Measurements from ENCODE around the gene TIMD4.
A peak's percentile ranks its signal among the peaks of the same experiment; 100 is the strongest.

TIMD4 gene

GRCh38 chr5:156920042-156920860 is 42.8 kb downstream of the TIMD4 start:
- no peak for DNase-seq (ENCODE audit: low read depth)
- no peak overlapping the region for H3K4me3 ChIP-seq (ENCODE audit: low read depth, low read length)

GRCh38 chr5:156918311-156918845 is 44.6 kb downstream of the TIMD4 start:
- no peak for DNase-seq (ENCODE audit: low read depth)
- H3K4me3 ChIP-seq (ENCODE audit: low read depth, low read length), result no peak overlapping the region
- TF ChIP-seq MYC (IDR thresholded peaks at IDR 0.05; ENCODE audit: low read depth, low read length) (no peak), CTCF (IDR thresholded peaks at IDR 0.05; ENCODE audit: low read depth, low read length) (no peak), MAX (IDR thresholded peaks at IDR 0.05; ENCODE audit: low read depth, low read length) (no peak), POLR2A (IDR thresholded peaks at IDR 0.05; ENCODE audit: extremely low read depth, insufficient read length) (no peak)

More at GRCh38 chr5:156920042-156920860, 42.8 kb downstream of the TIMD4 start:
- TF ChIP-seq POLR2A (IDR thresholded peaks at IDR 0.05; ENCODE audit: extremely low read depth, insufficient read length) (no peak), CTCF (IDR thresholded peaks at IDR 0.05; ENCODE audit: low read depth, low read length) (no peak), MYC (IDR thresholded peaks at IDR 0.05; ENCODE audit: low read depth, low read length) (no peak), MAX (IDR thresholded peaks at IDR 0.05; ENCODE audit: low read depth, low read length) (no peak)

- no peak overlapping the region for H3K4me3 ChIP-seq (ENCODE audit: low read depth, low read length)
- TF ChIP-seq MYC (IDR thresholded peaks at IDR 0.05; ENCODE audit: low read depth, low read length), result no peak
- TF ChIP-seq POLR2A (IDR thresholded peaks at IDR 0.05; ENCODE audit: extremely low read depth, insufficient read length), result no peak
- no peak for TF ChIP-seq MAX (IDR thresholded peaks at IDR 0.05; ENCODE audit: low read depth, low read length)
- no peak for TF ChIP-seq CTCF (IDR thresholded peaks at IDR 0.05; ENCODE audit: low read depth, low read length)
- DNase-seq (ENCODE audit: low read depth), result no peak
These were observed 48.7 kb downstream of the TIMD4 start for GRCh38 chr5:156914371-156914737.

GRCh38 chr5:156913719-156914370 is 49.2 kb downstream of the TIMD4 start:
- no peak overlapping the region for H3K4me3 ChIP-seq (ENCODE audit: low read depth, low read length)
- no peak for TF ChIP-seq POLR2A (IDR thresholded peaks at IDR 0.05; ENCODE audit: extremely low read depth, insufficient read length)
- no peak for TF ChIP-seq CTCF (IDR thresholded peaks at IDR 0.05; ENCODE audit: low read depth, low read length)
- no peak for TF ChIP-seq MYC (IDR thresholded peaks at IDR 0.05; ENCODE audit: low read depth, low read length)
- no peak for TF ChIP-seq MAX (IDR thresholded peaks at IDR 0.05; ENCODE audit: low read depth, low read length)
- DNase-seq (ENCODE audit: low read depth), result peak; percentile 48

- DNase-seq (ENCODE audit: low read depth), result no peak
- no peak overlapping the region for H3K4me3 ChIP-seq (ENCODE audit: low read depth, low read length)
- TF ChIP-seq MYC (IDR thresholded peaks at IDR 0.05; ENCODE audit: low read depth, low read length) (no peak), CTCF (IDR thresholded peaks at IDR 0.05; ENCODE audit: low read depth, low read length) (no peak), POLR2A (IDR thresholded peaks at IDR 0.05; ENCODE audit: extremely low read depth, insufficient read length) (no peak), MAX (IDR thresholded peaks at IDR 0.05; ENCODE audit: low read depth, low read length) (no peak)
These were observed 49.7 kb downstream of the TIMD4 start for GRCh38 chr5:156913355-156913718.

All from NB4 (cell line).